IMR-90 (cell line): ENCODE measurements around the gene COL8A1. TPM values are rescaled to one million over a fixed set of nuclear protein-coding genes. Genes with fewer than 3 reads are reported as not detected.

Source experiments
- ATAC-seq: fragments of 200-7000 bp; cut with Tn5 transposase; 2 replicates; pipeline ENCODE4 v1.9.1; 2020; ENCODE audit warnings: low read depth, mild to moderate bottlenecking, moderate library complexity
- BruUV-seq: library from RNA; stranded (reverse); fragments of 400-500 nt; replicated peaks from 2 replicates; lab custom pipeline; 2021; lab: Mats Ljungman, UMichigan
- CTCF ChIA-PET: fragments of 300-600 bp; formaldehyde crosslinking; extraction: SDS; loops from one replicate; lab custom pipeline; 2021; ENCODE audit warnings: antibody characterized with exemption; lab: Yijun Ruan, JAX
- POLR2A ChIA-PET: fragments of 300-600 bp; sonication (Branson Sonifier 250); formaldehyde crosslinking; loops from one replicate; lab custom pipeline; 2022; ENCODE audit warnings: antibody characterized with exemption; ENCODE audit not compliant: unreplicated experiment; lab: Charles Lee
- DNase-seq: peaks from one replicate; pipeline ENCODE4 v3.0.0; 2013
- H2AFZ ChIP-seq: replicated peaks from 2 replicates; pipeline ENCODE3; 2013; ENCODE audit warnings: low read length, mild to moderate bottlenecking; ENCODE audit not compliant: poor library complexity
- H2AK5ac ChIP-seq: 2 replicates; pipeline ENCODE4 v1.6.1; 2013; ENCODE audit warnings: low read depth, low read length, inconsistent platforms
- H2AK9ac ChIP-seq: replicated peaks from 2 replicates; pipeline ENCODE3; 2013; ENCODE audit warnings: mild to moderate bottlenecking, low read depth, low read length, moderate library complexity; ENCODE audit not compliant: poor library complexity
- H2BK120ac ChIP-seq: 2 replicates; pipeline ENCODE4 v1.6.1; 2013; ENCODE audit warnings: low read depth, low read length, inconsistent platforms
- H2BK15ac ChIP-seq: 3 replicates; pipeline ENCODE4 v1.6.1; 2013; ENCODE audit warnings: low read depth, low read length, inconsistent platforms
- H2BK20ac ChIP-seq: 2 replicates; pipeline ENCODE4 v1.6.1; 2013; ENCODE audit warnings: low read depth, mild to moderate bottlenecking, inconsistent platforms, low read length, moderate library complexity
- H2BK5ac ChIP-seq: 2 replicates; pipeline ENCODE4 v1.6.1; 2013; ENCODE audit warnings: mild to moderate bottlenecking, low read depth, low read length, inconsistent platforms; ENCODE audit not compliant: poor library complexity, severe bottlenecking
- H3K14ac ChIP-seq: replicated peaks from 2 replicates; pipeline ENCODE4 v1.6.1; 2013; ENCODE audit warnings: low read depth, low read length, inconsistent platforms
- H3K18ac ChIP-seq: 2 replicates; pipeline ENCODE4 v1.6.1; 2013; ENCODE audit warnings: low read depth, low read length, control low read depth
- H3K23ac ChIP-seq: 2 replicates; pipeline ENCODE4 v1.6.1; 2013; ENCODE audit warnings: low read depth, low read length, inconsistent platforms
- H3K27ac ChIP-seq: 2 replicates; pipeline ENCODE4 v1.5.1; 2013; ENCODE audit warnings: mild to moderate bottlenecking, control low read depth, low read length; ENCODE audit not compliant: insufficient read depth
- H3K27me3 ChIP-seq: 2 replicates; pipeline ENCODE4 v1.6.1; 2013; ENCODE audit warnings: low read length; ENCODE audit not compliant: control insufficient read depth, insufficient read depth
- H3K36me3 ChIP-seq: 2 replicates; pipeline ENCODE4 v1.6.1; 2013; ENCODE audit warnings: low read length, mixed read lengths; ENCODE audit not compliant: control insufficient read depth, insufficient read depth
- H3K4ac ChIP-seq: 2 replicates; pipeline ENCODE4 v1.6.1; 2013; ENCODE audit warnings: low read depth, low read length, inconsistent platforms
- H3K4me1 ChIP-seq: 2 replicates; pipeline ENCODE4 v1.6.1; 2013; ENCODE audit warnings: low read length, mixed read lengths; ENCODE audit not compliant: control insufficient read depth, insufficient read depth
- H3K4me2 ChIP-seq: 2 replicates; pipeline ENCODE4 v1.6.1; 2013; ENCODE audit warnings: low read depth, mild to moderate bottlenecking, control low read depth, low read length, moderate library complexity
- H3K4me3 ChIP-seq: 2 replicates; pipeline ENCODE4 v1.5.1; 2013; ENCODE audit warnings: low read depth, mild to moderate bottlenecking, control low read depth, low read length, moderate library complexity; ENCODE audit not compliant: insufficient read depth
- H3K56ac ChIP-seq: 2 replicates; pipeline ENCODE4 v1.6.1; 2013; ENCODE audit warnings: low read length, inconsistent platforms; ENCODE audit not compliant: insufficient read depth; ENCODE audit errors: extremely low read depth
- H3K79me1 ChIP-seq, 2 experiments: 2 replicates each; pipeline ENCODE4 v1.6.1; 2013; ENCODE audit warnings: low read length in 2 of 2, inconsistent platforms in 1 of 2, low read depth in 1 of 2
- H3K9ac ChIP-seq: 2 replicates; pipeline ENCODE4 v1.6.1; 2013; ENCODE audit warnings: low read depth, low read length, control low read depth
- H3K9me1 ChIP-seq: 2 replicates; pipeline ENCODE4 v1.6.1; 2013; ENCODE audit warnings: low read length, inconsistent platforms; ENCODE audit not compliant: insufficient read depth
- H3K9me3 ChIP-seq: 2 replicates; pipeline ENCODE4 v1.6.1; 2013; ENCODE audit warnings: low read length; ENCODE audit not compliant: control insufficient read depth, insufficient read depth
- H4K20me1 ChIP-seq: 2 replicates; pipeline ENCODE4 v1.6.1; 2013; ENCODE audit warnings: low read length, inconsistent platforms; ENCODE audit not compliant: insufficient read depth
- H4K5ac ChIP-seq: 2 replicates; pipeline ENCODE4 v1.6.1; 2013; ENCODE audit warnings: mild to moderate bottlenecking, low read depth, low read length, control low read depth
- H4K8ac ChIP-seq, 2 experiments: 2 replicates each; pipeline ENCODE4 v1.6.1; 2013; ENCODE audit warnings: low read depth in 2 of 2, low read length in 2 of 2, control low read depth in 1 of 2, inconsistent platforms in 1 of 2
- H4K91ac ChIP-seq: 2 replicates; pipeline ENCODE4 v1.6.1; 2013; ENCODE audit warnings: low read depth, low read length, inconsistent platforms; ENCODE audit not compliant: insufficient read depth
- BHLHE40 ChIP-seq: fragments of 150-350 bp; IDR thresholded peaks from 2 replicates; pipeline ENCODE4 v1.6.1; 2016; ENCODE audit warnings: mild to moderate bottlenecking, low read depth, low read length
- CHD1 ChIP-seq: IDR thresholded peaks from 2 replicates; pipeline ENCODE4 v1.6.1; 2012; ENCODE audit warnings: low read depth, low read length, improper control_type of control experiment
- FOS ChIP-seq: fragments of 150-350 bp; IDR thresholded peaks from 2 replicates; pipeline ENCODE4 v1.6.1; 2016; ENCODE audit warnings: low read depth, low read length
- MAFK ChIP-seq: IDR thresholded peaks from 2 replicates; pipeline ENCODE4 v1.6.1; 2012; ENCODE audit warnings: low read depth, low read length, improper control_type of control experiment
- NFE2L2 ChIP-seq: fragments of 150-350 bp; IDR thresholded peaks from 2 replicates; pipeline ENCODE4 v1.6.1; 2016; ENCODE audit warnings: low read depth, mild to moderate bottlenecking, low read length
- POLR2A ChIP-seq: IDR thresholded peaks from 2 replicates; pipeline ENCODE4 v1.6.1; 2012; ENCODE audit warnings: mild to moderate bottlenecking, low read depth, low read length
- RAD21 ChIP-seq: IDR thresholded peaks from 2 replicates; pipeline ENCODE4 v1.6.1; 2012; ENCODE audit warnings: low read length, improper control_type of control experiment
- RCOR1 ChIP-seq: IDR thresholded peaks from 2 replicates; pipeline ENCODE4 v1.6.1; 2012; ENCODE audit warnings: mild to moderate bottlenecking, low read length, improper control_type of control experiment; ENCODE audit not compliant: insufficient replicate concordance
- RFX5 ChIP-seq: IDR thresholded peaks from 2 replicates; pipeline ENCODE4 v1.8.0; 2012; ENCODE audit warnings: low read depth, mild to moderate bottlenecking, low read length, moderate library complexity
- SMC3 ChIP-seq: fragments of 150-350 bp; IDR thresholded peaks from 2 replicates; pipeline ENCODE4 v1.6.1; 2016; ENCODE audit warnings: low read depth, mild to moderate bottlenecking, antibody characterized with exemption, low read length, moderate library complexity
- whole genome bisulfite sequencing, 2 experiments: methylation state at CpG; one replicate each; pipeline versions ENCODE4 v1.1.5 to v1.1.7; 2013; ENCODE audit warnings: missing lambda C conversion rate in 2 of 2; ENCODE audit not compliant: insufficient read length in 1 of 2; ENCODE audit errors: extremely low coverage in 2 of 2; 5-methylcytosine and 5-hydroxymethylcytosine counted together
- dilution Hi-C: fragments of 300-500 bp; cut with HindIII; formaldehyde crosslinking; loops from one replicate; pipeline ENCODE4 v1.14.3; 2018; ENCODE audit warnings: low sequenced_read_pairs; ENCODE audit not compliant: unreplicated experiment
- in situ Hi-C: fragments of 300-500 bp; cut with MboI; formaldehyde crosslinking; loops from 3 replicates; pipeline ENCODE4 v1.14.3; 2019; ENCODE audit warnings: low sequenced_read_pairs, inconsistent platforms, mixed read lengths
- intact Hi-C: fragments of 100-400 bp; cut with micrococcal nuclease; formaldehyde crosslinking; loops from 2 replicates; pipeline ENCODE4 v1.10.0; 2022
- polyA plus RNA-seq, 3 experiments: library from polyadenylated mRNA; depleted of rRNA; stranded (reverse); fragments of >200 nt; gene quantifications; 2 replicates each; pipeline ENCODE4 v1.2.3, GENCODE V29; 2012; ENCODE audit warnings: low replicate concordance in 1 of 3
- total RNA-seq: library from RNA; depleted of rRNA; stranded (reverse); fragments of >200 nt; gene quantifications from 2 replicates; pipeline ENCODE4 v1.2.3, GENCODE V29; 2012
- TF ChIP-seq, protein P1 (sequence below): fragments of 150-350 bp; IDR thresholded peaks from 2 replicates; pipeline ENCODE4 v1.6.1; 2016; ENCODE audit warnings: low read depth, mild to moderate bottlenecking, low read length, moderate library complexity, borderline replicate concordance
- TF ChIP-seq, protein P2 (sequence below): conservative IDR thresholded peaks from 2 replicates; pipeline ENCODE4 v1.5.1; 2012; ENCODE audit warnings: mild to moderate bottlenecking, low read depth, low read length, improper control_type of control experiment
- TF ChIP-seq, protein P3 (sequence below): fragments of 150-350 bp; IDR thresholded peaks from 2 replicates; pipeline ENCODE4 v1.6.1; 2017; ENCODE audit warnings: mild to moderate bottlenecking, antibody characterized with exemption, low read length, low read depth

The COL8A1 gene
- total and polyA plus RNA-seq, 2 of the 4 experiments (the other 2 are of a cell fraction) = 119 to 151 TPM

DNA sequence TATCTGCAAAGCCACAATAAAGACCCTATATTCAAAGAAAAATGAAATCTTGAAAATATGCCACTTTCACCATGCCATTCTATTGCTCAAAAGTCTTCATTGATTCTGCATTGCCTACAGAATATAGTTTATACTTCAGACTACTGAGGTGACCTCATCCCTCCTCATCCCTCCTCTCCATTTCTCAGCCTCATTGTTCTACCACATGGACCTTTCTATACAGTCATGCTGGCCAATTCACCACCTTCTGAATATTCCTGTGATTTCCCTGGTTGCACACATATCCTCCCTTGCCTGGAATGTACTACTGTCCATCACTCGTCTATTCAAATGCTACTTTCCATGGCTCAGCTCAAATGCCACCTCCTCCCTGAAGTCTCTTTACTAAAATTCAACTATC, 3.5 kb upstream of the COL8A1 start:
- H3K4me1 ChIP-seq = peaks cover 7% of the 10 kb centered on the region; the same call in 1 of the 2 replicates
- no peak overlapping the region for H3K4me3 ChIP-seq
- H3K9me3 ChIP-seq = no peaks in the 10 kb centered on the region
- no peak overlapping the region for H3K27ac ChIP-seq
- DNase-seq = peak; percentile 43
- peak overlapping the region; percentile 71; the same call in 1 of the 2 replicates for H2AK5ac ChIP-seq
- no peak for ATAC-seq
- peak overlapping the region; percentile 72; the same call in 2 of the 3 replicates for H2BK15ac ChIP-seq
- H4K20me1 ChIP-seq = no peaks in the 10 kb centered on the region
- peaks cover 3% of the 10 kb centered on the region for H3K9me1 ChIP-seq
- H3K4ac ChIP-seq = peak overlapping the region; percentile 36; the same call in 1 of the 2 replicates
- H2BK5ac ChIP-seq = no peak overlapping the region
- no peak overlapping the region for H2AK9ac ChIP-seq
- TF ChIP-seq NFE2L2 = no peak
- TF ChIP-seq, protein P1, sequence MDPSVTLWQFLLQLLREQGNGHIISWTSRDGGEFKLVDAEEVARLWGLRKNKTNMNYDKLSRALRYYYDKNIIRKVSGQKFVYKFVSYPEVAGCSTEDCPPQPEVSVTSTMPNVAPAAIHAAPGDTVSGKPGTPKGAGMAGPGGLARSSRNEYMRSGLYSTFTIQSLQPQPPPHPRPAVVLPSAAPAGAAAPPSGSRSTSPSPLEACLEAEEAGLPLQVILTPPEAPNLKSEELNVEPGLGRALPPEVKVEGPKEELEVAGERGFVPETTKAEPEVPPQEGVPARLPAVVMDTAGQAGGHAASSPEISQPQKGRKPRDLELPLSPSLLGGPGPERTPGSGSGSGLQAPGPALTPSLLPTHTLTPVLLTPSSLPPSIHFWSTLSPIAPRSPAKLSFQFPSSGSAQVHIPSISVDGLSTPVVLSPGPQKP = no peak
- no peak for TF ChIP-seq SMC3
- TF ChIP-seq BHLHE40 = no peak
- no peak for TF ChIP-seq POLR2A
- no peak for TF ChIP-seq CHD1
- TF ChIP-seq, protein P2, sequence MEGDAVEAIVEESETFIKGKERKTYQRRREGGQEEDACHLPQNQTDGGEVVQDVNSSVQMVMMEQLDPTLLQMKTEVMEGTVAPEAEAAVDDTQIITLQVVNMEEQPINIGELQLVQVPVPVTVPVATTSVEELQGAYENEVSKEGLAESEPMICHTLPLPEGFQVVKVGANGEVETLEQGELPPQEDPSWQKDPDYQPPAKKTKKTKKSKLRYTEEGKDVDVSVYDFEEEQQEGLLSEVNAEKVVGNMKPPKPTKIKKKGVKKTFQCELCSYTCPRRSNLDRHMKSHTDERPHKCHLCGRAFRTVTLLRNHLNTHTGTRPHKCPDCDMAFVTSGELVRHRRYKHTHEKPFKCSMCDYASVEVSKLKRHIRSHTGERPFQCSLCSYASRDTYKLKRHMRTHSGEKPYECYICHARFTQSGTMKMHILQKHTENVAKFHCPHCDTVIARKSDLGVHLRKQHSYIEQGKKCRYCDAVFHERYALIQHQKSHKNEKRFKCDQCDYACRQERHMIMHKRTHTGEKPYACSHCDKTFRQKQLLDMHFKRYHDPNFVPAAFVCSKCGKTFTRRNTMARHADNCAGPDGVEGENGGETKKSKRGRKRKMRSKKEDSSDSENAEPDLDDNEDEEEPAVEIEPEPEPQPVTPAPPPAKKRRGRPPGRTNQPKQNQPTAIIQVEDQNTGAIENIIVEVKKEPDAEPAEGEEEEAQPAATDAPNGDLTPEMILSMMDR = no peak
- TF ChIP-seq, protein P3, sequence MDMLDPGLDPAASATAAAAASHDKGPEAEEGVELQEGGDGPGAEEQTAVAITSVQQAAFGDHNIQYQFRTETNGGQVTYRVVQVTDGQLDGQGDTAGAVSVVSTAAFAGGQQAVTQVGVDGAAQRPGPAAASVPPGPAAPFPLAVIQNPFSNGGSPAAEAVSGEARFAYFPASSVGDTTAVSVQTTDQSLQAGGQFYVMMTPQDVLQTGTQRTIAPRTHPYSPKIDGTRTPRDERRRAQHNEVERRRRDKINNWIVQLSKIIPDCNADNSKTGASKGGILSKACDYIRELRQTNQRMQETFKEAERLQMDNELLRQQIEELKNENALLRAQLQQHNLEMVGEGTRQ = no peak
- TF ChIP-seq RCOR1 = no peak
- TF ChIP-seq RAD21 = no peak
- no peak for TF ChIP-seq FOS
- no peak for TF ChIP-seq RFX5
- no peak for TF ChIP-seq MAFK
- H3K79me1 ChIP-seq = peaks cover 7 to 13% of the 10 kb centered on the region in 2 experiments; a peak in 3 of 4 replicates
- H3K56ac ChIP-seq = no peak overlapping the region
- H3K23ac ChIP-seq = 0 out of 2 replicates have a peak overlapping the region, but pooled peaks have one; percentile 23
- no peak overlapping the region for H2AFZ ChIP-seq
- no peaks in the 10 kb centered on the region for H3K36me3 ChIP-seq
- POLR2A ChIA-PET = no interaction called here
- in situ Hi-C loops = no loop called here
- no peak overlapping the region; the same call in 1 of the 2 replicates for H3K18ac ChIP-seq
- H2BK20ac ChIP-seq = peak overlapping the region; percentile 81; the same call in 1 of the 2 replicates
- no peak overlapping the region for H4K8ac ChIP-seq
- WGBS, 2 experiments = 86% methylated on average over 1 of the region's 1 CpG; no CpG with 5 or more reads in 1 of the 2 experiments
- BruUV-seq = no TSS peak
- no peak overlapping the region for H3K9ac ChIP-seq
- dilution Hi-C loops = no loop called here
- CTCF ChIA-PET = no interaction called here
- intact Hi-C loops = loop anchor here (5.0 kb wide), 3 partner anchors 223 to 523 kb away; no protein-coding TSS in a partner anchor
- H2BK120ac ChIP-seq = peak overlapping the region; percentile 76
- no peaks in the 10 kb centered on the region for H3K27me3 ChIP-seq
- 0 out of 2 replicates have a peak overlapping the region, but pooled peaks have one; percentile 12 for H4K91ac ChIP-seq
- no peak overlapping the region for H3K4me2 ChIP-seq
- no peak overlapping the region for H4K5ac ChIP-seq
- no peak overlapping the region; the same call in 1 of the 2 replicates for H3K14ac ChIP-seq
